ENCODE measurements around the gene KDM2A.

The KDM2A gene

GRCh38 chr11:67245046-67245445, 126.0 kb downstream of the KDM2A start:
- DNase-seq = no peak
- Histone ChIP-seq H3K4me1 (ENCODE audit: control insufficient read depth, low read depth, low read length) (peaks cover 4% of the 10 kb centered on the region), H3K79me1 (ENCODE audit: low read length) (peaks cover 22% of the 10 kb centered on the region), H3K79me2 (ENCODE audit: control insufficient read depth, insufficient read depth, low read length) (peaks cover 35% of the 10 kb centered on the region), H2BK120ac (ENCODE audit: low read depth, low read length) (no peak overlapping the region), H3K36me3 (ENCODE audit: control insufficient read depth, insufficient read depth, low read length) (peaks cover 25% of the 10 kb centered on the region), H3K4me2 (ENCODE audit: low read length) (no peak overlapping the region), H3K4me3 (ENCODE audit: low read length) (no peak overlapping the region), H4K5ac (ENCODE audit: low read length) (no peak overlapping the region), H3K4ac (ENCODE audit: low read depth, low read length) (no peak overlapping the region), H3K9ac (ENCODE audit: low read length) (no peak overlapping the region), H3K56ac (ENCODE audit: low read length) (no peak overlapping the region), H4K8ac (ENCODE audit: low read depth, low read length) (no peak overlapping the region), H2BK15ac (replicated peaks; ENCODE audit: low read depth) (no peak overlapping the region), H2BK5ac (ENCODE audit: low read length) (no peak overlapping the region), H3K27ac (ENCODE audit: low read depth, low read length) (no peak overlapping the region), H3K23ac (ENCODE audit: low read length) (no peak overlapping the region), H3K18ac (ENCODE audit: low read length) (no peak overlapping the region), H2AK5ac (ENCODE audit: low read length) (no peak overlapping the region), H3K27me3 (ENCODE audit: insufficient read depth, low read length, poor library complexity) (no peaks in the 10 kb centered on the region)
- WGBS (ENCODE audit: extremely low coverage, insufficient coverage, low lambda C conversion rate) = no CpG with 5 or more reads among the region's 11 CpGs

- no peak overlapping the region for H2BK15ac ChIP-seq (replicated peaks; ENCODE audit: low read depth)
- no peak overlapping the region for H3K18ac ChIP-seq (ENCODE audit: low read length)
- no peaks in the 10 kb centered on the region for H3K4me1 ChIP-seq (ENCODE audit: control insufficient read depth, low read depth, low read length)
- H3K27ac ChIP-seq (ENCODE audit: low read depth, low read length) = no peak overlapping the region
- H3K23ac ChIP-seq (ENCODE audit: low read length) = no peak overlapping the region
- no peak overlapping the region for H3K4ac ChIP-seq (ENCODE audit: low read depth, low read length)
- H3K56ac ChIP-seq (ENCODE audit: low read length) = no peak overlapping the region
- no peak overlapping the region for H3K4me3 ChIP-seq (ENCODE audit: low read length)
- H2BK5ac ChIP-seq (ENCODE audit: low read length) = no peak overlapping the region
- H3K9ac ChIP-seq (ENCODE audit: low read length) = no peak overlapping the region
- H2AK5ac ChIP-seq (ENCODE audit: low read length) = no peak overlapping the region
- no peaks in the 10 kb centered on the region for H3K27me3 ChIP-seq (ENCODE audit: insufficient read depth, low read length, poor library complexity)
- no CpG with 5 or more reads among the region's 5 CpGs for WGBS (ENCODE audit: extremely low coverage, insufficient coverage, low lambda C conversion rate)
- H3K79me1 ChIP-seq (ENCODE audit: low read length) = peaks cover 17% of the 10 kb centered on the region
- no peak overlapping the region for H3K4me2 ChIP-seq (ENCODE audit: low read length)
- no peak overlapping the region for H4K5ac ChIP-seq (ENCODE audit: low read length)
- no peak overlapping the region for H4K8ac ChIP-seq (ENCODE audit: low read depth, low read length)
- H3K36me3 ChIP-seq (ENCODE audit: control insufficient read depth, insufficient read depth, low read length) = peaks cover 30% of the 10 kb centered on the region
- H3K79me2 ChIP-seq (ENCODE audit: control insufficient read depth, insufficient read depth, low read length) = peaks cover 8% of the 10 kb centered on the region
- no peak overlapping the region for H2BK120ac ChIP-seq (ENCODE audit: low read depth, low read length)
- no peak for DNase-seq
These were observed 129.0 kb downstream of the KDM2A start for GRCh38 chr11:67247946-67248550.

DNA sequence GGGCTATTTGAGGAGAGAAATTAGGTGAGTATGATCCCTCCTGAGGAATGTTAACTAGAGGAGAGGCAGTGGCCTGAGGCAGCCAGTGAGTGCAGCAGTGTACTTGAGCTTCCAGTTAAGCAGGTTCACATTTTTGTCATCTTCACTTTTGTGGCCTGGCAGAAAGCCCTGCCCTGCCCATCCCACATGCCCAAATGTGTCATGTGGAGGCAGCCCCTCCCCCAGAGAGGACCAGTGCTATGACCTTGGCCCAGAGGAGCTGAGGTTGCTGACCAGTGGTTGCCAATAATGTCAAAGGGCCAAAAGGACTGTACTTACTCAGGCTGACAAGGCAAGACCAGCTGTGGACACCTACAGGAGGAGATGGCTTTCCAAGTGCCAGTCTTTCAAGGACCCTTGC, 129.6 kb downstream of the KDM2A start:
- Histone ChIP-seq H3K4me3 (ENCODE audit: low read length) (no peak overlapping the region), H3K27me3 (ENCODE audit: insufficient read depth, low read length, poor library complexity) (no peaks in the 10 kb centered on the region), H3K4me1 (ENCODE audit: control insufficient read depth, low read depth, low read length) (no peaks in the 10 kb centered on the region), H3K9ac (ENCODE audit: low read length) (no peak overlapping the region), H3K23ac (ENCODE audit: low read length) (no peak overlapping the region), H2BK120ac (ENCODE audit: low read depth, low read length) (no peak overlapping the region), H2BK5ac (ENCODE audit: low read length) (no peak overlapping the region), H4K8ac (ENCODE audit: low read depth, low read length) (no peak overlapping the region), H3K36me3 (ENCODE audit: control insufficient read depth, insufficient read depth, low read length) (peaks cover 34% of the 10 kb centered on the region), H4K5ac (ENCODE audit: low read length) (no peak overlapping the region), H2AK5ac (ENCODE audit: low read length) (no peak overlapping the region), H3K56ac (ENCODE audit: low read length) (no peak overlapping the region), H3K79me2 (ENCODE audit: control insufficient read depth, insufficient read depth, low read length) (peaks cover 2% of the 10 kb centered on the region), H3K4ac (ENCODE audit: low read depth, low read length) (no peak overlapping the region), H3K27ac (ENCODE audit: low read depth, low read length) (no peak overlapping the region), H3K18ac (ENCODE audit: low read length) (no peak overlapping the region), H3K4me2 (ENCODE audit: low read length) (no peak overlapping the region), H2BK15ac (replicated peaks; ENCODE audit: low read depth) (no peak overlapping the region), H3K79me1 (ENCODE audit: low read length) (peaks cover 15% of the 10 kb centered on the region)
- peak; percentile 37 for DNase-seq

DNA sequence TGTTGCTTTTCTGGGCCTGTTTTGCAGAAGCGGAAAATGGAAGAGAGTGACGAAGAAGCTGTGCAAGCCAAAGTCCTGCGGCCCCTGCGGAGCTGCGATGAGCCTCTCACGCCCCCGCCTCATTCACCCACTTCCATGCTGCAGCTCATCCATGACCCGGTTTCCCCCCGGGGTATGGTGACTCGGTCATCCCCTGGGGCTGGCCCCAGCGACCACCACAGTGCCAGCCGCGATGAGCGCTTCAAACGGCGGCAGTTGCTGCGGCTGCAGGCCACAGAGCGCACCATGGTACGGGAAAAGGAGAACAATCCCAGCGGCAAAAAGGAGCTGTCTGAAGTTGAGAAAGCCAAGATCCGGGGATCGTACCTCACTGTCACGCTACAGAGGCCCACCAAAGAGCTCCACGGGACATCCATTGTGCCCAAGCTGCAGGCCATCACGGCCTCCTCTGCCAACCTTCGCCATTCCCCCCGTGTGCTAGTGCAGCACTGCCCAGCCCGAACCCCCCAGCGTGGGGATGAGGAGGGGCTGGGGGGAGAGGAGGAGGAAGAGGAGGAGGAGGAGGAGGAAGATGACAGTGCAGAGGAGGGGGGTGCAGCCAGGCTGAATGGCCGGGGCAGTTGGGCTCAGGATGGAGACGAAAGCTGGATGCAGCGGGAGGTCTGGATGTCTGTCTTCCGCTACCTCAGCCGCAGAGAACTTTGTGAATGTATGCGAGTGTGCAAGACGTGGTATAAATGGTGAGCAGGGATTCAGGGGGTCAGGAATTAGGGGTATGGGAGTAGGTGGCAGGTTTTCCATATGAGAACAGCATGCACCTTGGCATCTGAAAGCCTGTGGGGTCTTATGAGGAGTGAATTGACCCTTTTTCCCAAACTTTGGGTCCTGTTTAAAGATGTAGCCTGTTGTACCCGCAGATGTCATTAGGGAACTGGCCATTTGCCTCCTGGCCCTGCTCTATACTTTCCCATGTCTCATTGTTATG, 131.3 kb downstream of the KDM2A start:
- Histone ChIP-seq H2BK15ac (replicated peaks; ENCODE audit: low read depth) (no peak overlapping the region), H3K23ac (ENCODE audit: low read length) (no peak overlapping the region), H3K9ac (ENCODE audit: low read length) (no peak overlapping the region), H2BK120ac (ENCODE audit: low read depth, low read length) (no peak overlapping the region), H3K4me1 (ENCODE audit: control insufficient read depth, low read depth, low read length) (no peaks in the 10 kb centered on the region), H3K36me3 (ENCODE audit: control insufficient read depth, insufficient read depth, low read length) (peaks cover 46% of the 10 kb centered on the region), H3K4ac (ENCODE audit: low read depth, low read length) (no peak overlapping the region), H3K18ac (ENCODE audit: low read length) (no peak overlapping the region), H3K56ac (ENCODE audit: low read length) (no peak overlapping the region), H4K5ac (ENCODE audit: low read length) (no peak overlapping the region), H4K8ac (ENCODE audit: low read depth, low read length) (no peak overlapping the region), H3K4me2 (ENCODE audit: low read length) (no peak overlapping the region), H3K27me3 (ENCODE audit: insufficient read depth, low read length, poor library complexity) (no peaks in the 10 kb centered on the region), H3K79me2 (ENCODE audit: control insufficient read depth, insufficient read depth, low read length) (no peaks in the 10 kb centered on the region), H2AK5ac (ENCODE audit: low read length) (no peak overlapping the region), H2BK5ac (ENCODE audit: low read length) (no peak overlapping the region), H3K4me3 (ENCODE audit: low read length) (no peak overlapping the region), H3K27ac (ENCODE audit: low read depth, low read length) (no peak overlapping the region), H3K79me1 (ENCODE audit: low read length) (peaks cover 9% of the 10 kb centered on the region)
- no CpG with 5 or more reads among the region's 37 CpGs for WGBS (ENCODE audit: extremely low coverage, insufficient coverage, low lambda C conversion rate)
- no peak for DNase-seq

DNA sequence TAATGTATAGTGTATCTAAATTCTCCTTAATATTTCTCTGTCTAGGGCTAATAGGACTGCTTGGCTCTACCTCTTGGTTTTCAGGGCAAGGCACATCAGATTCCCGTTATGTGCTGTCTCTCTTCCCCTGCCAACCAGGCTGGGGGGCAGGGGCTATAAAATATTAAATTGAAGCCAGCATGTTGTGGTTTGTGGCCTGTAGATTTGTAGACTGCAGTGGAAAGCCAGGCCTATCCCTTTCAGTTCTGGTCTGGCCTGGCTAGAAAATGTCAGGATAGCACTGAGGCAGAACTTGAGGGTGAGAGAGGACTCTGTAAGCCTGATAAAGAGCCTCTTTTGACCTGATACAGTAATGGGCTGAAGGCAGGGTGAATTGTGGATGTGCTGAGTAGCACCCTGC, 132.8 kb downstream of the KDM2A start:
- no peaks in the 10 kb centered on the region for H3K4me1 ChIP-seq (ENCODE audit: control insufficient read depth, low read depth, low read length)
- peaks cover 40% of the 10 kb centered on the region for H3K36me3 ChIP-seq (ENCODE audit: control insufficient read depth, insufficient read depth, low read length)
- no peak overlapping the region for H3K23ac ChIP-seq (ENCODE audit: low read length)
- H3K9ac ChIP-seq (ENCODE audit: low read length) = no peak overlapping the region
- H2BK5ac ChIP-seq (ENCODE audit: low read length) = no peak overlapping the region
- H3K56ac ChIP-seq (ENCODE audit: low read length) = no peak overlapping the region
- H2AK5ac ChIP-seq (ENCODE audit: low read length) = no peak overlapping the region
- no peak overlapping the region for H2BK15ac ChIP-seq (replicated peaks; ENCODE audit: low read depth)
- DNase-seq = no peak
- H3K4me3 ChIP-seq (ENCODE audit: low read length) = no peak overlapping the region
- H3K4ac ChIP-seq (ENCODE audit: low read depth, low read length) = no peak overlapping the region
- H3K79me1 ChIP-seq (ENCODE audit: low read length) = peaks cover 4% of the 10 kb centered on the region
- H3K27me3 ChIP-seq (ENCODE audit: insufficient read depth, low read length, poor library complexity) = no peaks in the 10 kb centered on the region
- H3K4me2 ChIP-seq (ENCODE audit: low read length) = no peak overlapping the region
- H4K5ac ChIP-seq (ENCODE audit: low read length) = no peak overlapping the region
- no peak overlapping the region for H3K18ac ChIP-seq (ENCODE audit: low read length)
- no peak overlapping the region for H4K8ac ChIP-seq (ENCODE audit: low read depth, low read length)
- no peaks in the 10 kb centered on the region for H3K79me2 ChIP-seq (ENCODE audit: control insufficient read depth, insufficient read depth, low read length)
- WGBS (ENCODE audit: extremely low coverage, insufficient coverage, low lambda C conversion rate) = no CpG with 5 or more reads among the region's 1 CpG
- no peak overlapping the region for H3K27ac ChIP-seq (ENCODE audit: low read depth, low read length)
- H2BK120ac ChIP-seq (ENCODE audit: low read depth, low read length) = no peak overlapping the region

Measured in mesendoderm (in vitro differentiated cells).